DLD1 (cell line): ENCODE results near the gene QRICH2.

Experiments
- in situ Hi-C: cut with HindIII; loops from 2 replicates; pipeline ENCODE4 v1.10.0; 2017; ENCODE audit warnings: low sequenced_read_pairs

Gene QRICH2

GRCh38 chr17:76307966-76308338 is at the start of gene QRICH2:
TSS of gene QRICH2 (minus strand) at chr17:76308276. CDS start at chr17:76307998, 278 bp downstream.
- in situ Hi-C loops: no loop called here

GRCh38 chr17:76357597-76358158 is 49.6 kb upstream of the QRICH2 start:
- in situ Hi-C loops: no loop called here

- in situ Hi-C loops: no loop called here
Observed at GRCh38 chr17:76356803-76357456, 48.9 kb upstream of the QRICH2 start.

- in situ Hi-C loops: no loop called here
Observed at GRCh38 chr17:76354747-76355310, 46.8 kb upstream of the QRICH2 start.

- in situ Hi-C loops: no loop called here
Observed at GRCh38 chr17:76354317-76354729, 46.2 kb upstream of the QRICH2 start.

GRCh38 chr17:76353599-76354316 is 45.7 kb upstream of the QRICH2 start, which contains the start of gene PRPSAP1:
TSS of gene PRPSAP1 (minus strand) at chr17:76353916. CDS start at chr17:76353703, 213 bp downstream.
- in situ Hi-C loops: no loop called here

GRCh38 chr17:76353004-76353598 is 45.0 kb upstream of the QRICH2 start:
- in situ Hi-C loops: no loop called here

GRCh38 chr17:76351526-76352071 is 43.5 kb upstream of the QRICH2 start:
- in situ Hi-C loops: no loop called here

- in situ Hi-C loops: no loop called here
Observed at GRCh38 chr17:76350463-76350862, 42.4 kb upstream of the QRICH2 start.

- in situ Hi-C loops: loop anchor here (25.0 kb wide), 1 partner anchor 90 kb away; no protein-coding TSS in a partner anchor
Observed at GRCh38 chr17:76346936-76347335, 38.9 kb upstream of the QRICH2 start.

- in situ Hi-C loops: loop anchor here (25.0 kb wide), 1 partner anchor 92 kb away; no protein-coding TSS in a partner anchor
Observed at GRCh38 chr17:76345377-76345974, 37.4 kb upstream of the QRICH2 start.

- in situ Hi-C loops: loop anchor here (25.0 kb wide), 1 partner anchor 94 kb away; no protein-coding TSS in a partner anchor
Observed at GRCh38 chr17:76343106-76343505, 35.0 kb upstream of the QRICH2 start.

- in situ Hi-C loops: loop anchor here (25.0 kb wide), 1 partner anchor 96 kb away; no protein-coding TSS in a partner anchor
Observed at GRCh38 chr17:76341301-76341700, 33.2 kb upstream of the QRICH2 start.

- in situ Hi-C loops: loop anchor here (25.0 kb wide), 1 partner anchor 100 kb away; no protein-coding TSS in a partner anchor
Observed at GRCh38 chr17:76337413-76337777, 29.3 kb upstream of the QRICH2 start.

- in situ Hi-C loops: loop anchor here (25.0 kb wide), 1 partner anchor 100 kb away; no protein-coding TSS in a partner anchor
Observed at GRCh38 chr17:76336756-76337412, 28.8 kb upstream of the QRICH2 start.

GRCh38 chr17:76335716-76336381 is 27.8 kb upstream of the QRICH2 start:
- in situ Hi-C loops: loop anchor here (25.0 kb wide), 1 partner anchor 101 kb away; no protein-coding TSS in a partner anchor

- in situ Hi-C loops: loop anchor here (25.0 kb wide), 1 partner anchor 103 kb away; no protein-coding TSS in a partner anchor
Observed at GRCh38 chr17:76333673-76334505, 25.8 kb upstream of the QRICH2 start.

GRCh38 chr17:76331083-76331482 is 23.0 kb upstream of the QRICH2 start:
- in situ Hi-C loops: loop anchor here (25.0 kb wide), 1 partner anchor 106 kb away; no protein-coding TSS in a partner anchor
